ENCODE data around the gene EYA2.

- TF ChIP-seq CTCF (IDR thresholded peaks at IDR 0.05 in 4 of 5, conservative IDR thresholded peaks at IDR 0.05 in 1 of 5) (no peak), POLR2A (IDR thresholded peaks at IDR 0.05) (no peak)
Measured at GRCh38 chr20:47054945-47055344, 160.3 kb downstream of the EYA2 start.
